ENCODE measurements around the gene PRRC2C.

- TF ChIP-seq CTCF (conservative IDR thresholded peaks at IDR 0.05; ENCODE audit: low read length) (no peak), EZH2phosphoT487 (IDR thresholded peaks at IDR 0.05; ENCODE audit: borderline replicate concordance, low read depth, low read length) (no peak)
Observed at GRCh38 chr1:171495444-171495843, 10.1 kb downstream of the PRRC2C start.

Measured in OCI-LY7 (cell line).